CD4-positive, CD25-positive, alpha-beta regulatory T cell (primary cell): ENCODE measurements around the gene RACGAP1. TPM values are rescaled to one million over a fixed set of nuclear protein-coding genes. Genes with fewer than 3 reads are reported as not detected.

Experiments used
- ATAC-seq, 2 donors: fragments of 150-1000 bp; cut with Tn5 transposase; one replicate each; pipeline ENCODE4 v1.10.0; 2021; ENCODE audit warnings: low read depth in 2 of 2, moderate number of reproducible peaks in 2 of 2, moderate library complexity in 1 of 2
- DNase-seq, 3 donors: peaks; one replicate each; pipeline versions ENCODE4 v3.0.0 to v3.0.0-alpha.2; 2012 to 2022; ENCODE audit warnings: mixed read lengths in 1 of 3
- H3K27ac ChIP-seq: one replicate; pipeline ENCODE4 v1.7.0; 2013; ENCODE audit warnings: mild to moderate bottlenecking, low read length; ENCODE audit not compliant: insufficient read depth, poor library complexity, severe bottlenecking
- H3K27me3 ChIP-seq: one replicate; pipeline ENCODE4 v1.7.0; 2013; ENCODE audit warnings: low read length; ENCODE audit not compliant: control insufficient read depth, insufficient read depth
- H3K36me3 ChIP-seq: one replicate; pipeline ENCODE4 v1.7.0; 2013; ENCODE audit warnings: mild to moderate bottlenecking, low read length, moderate library complexity; ENCODE audit not compliant: control insufficient read depth, insufficient read depth
- H3K4me1 ChIP-seq: 2 replicates; pipeline ENCODE4 v1.7.0; 2013; ENCODE audit warnings: mild to moderate bottlenecking, low read length; ENCODE audit not compliant: insufficient read depth, control insufficient read depth, poor library complexity, severe bottlenecking
- H3K4me3 ChIP-seq: one replicate; pipeline ENCODE4 v1.7.0; 2013; ENCODE audit warnings: low read depth, mild to moderate bottlenecking, low read length, moderate library complexity
- H3K9me3 ChIP-seq, 2 experiments: 1 replicate in 1 of 2; 2 replicates in 1 of 2; pipeline ENCODE4 v1.7.0; 2013; ENCODE audit warnings: low read length in 2 of 2, mild to moderate bottlenecking in 1 of 2, moderate library complexity in 1 of 2; ENCODE audit not compliant: control insufficient read depth in 2 of 2
- H3K27ac Mint-ChIP-seq, 3 donors: one replicate each; pipeline ENCODE4 v1.8.0; 2020 to 2022; ENCODE audit warnings: mild to moderate bottlenecking in 3 of 3, mixed read lengths in 3 of 3, moderate library complexity in 2 of 3
- H3K27me3 Mint-ChIP-seq: one replicate; pipeline ENCODE4 v1.8.0; 2022; ENCODE audit warnings: mild to moderate bottlenecking, mixed read lengths
- H3K36me3 Mint-ChIP-seq: one replicate; pipeline ENCODE4 v1.8.0; 2020; ENCODE audit warnings: mixed read lengths
- H3K4me1 Mint-ChIP-seq, 4 donors: one replicate each; pipeline ENCODE4 v1.8.0; 2020 to 2022; ENCODE audit warnings: mixed read lengths in 4 of 4, mild to moderate bottlenecking in 1 of 4
- H3K4me3 Mint-ChIP-seq, 4 donors: one replicate each; pipeline ENCODE4 v1.8.0; 2020 to 2022; ENCODE audit warnings: mild to moderate bottlenecking in 4 of 4, mixed read lengths in 4 of 4, moderate library complexity in 3 of 4
- H3K9me3 Mint-ChIP-seq, 7 donors: one replicate each; pipeline ENCODE4 v1.8.0; 2020 to 2022; ENCODE audit warnings: mixed read lengths in 7 of 7, mild to moderate bottlenecking in 3 of 7, moderate library complexity in 2 of 7
- polyA plus RNA-seq, 4 donors: library from polyadenylated mRNA; unstranded; fragments of 300-500 nt; fragmentation: Illumina TruSeq; gene quantifications; one replicate each; pipeline ENCODE4 v1.2.3, GENCODE V29; 2021
- total RNA-seq: library from RNA; stranded (reverse); gene quantifications from one replicate; pipeline ENCODE4 v1.2.3, GENCODE V29; 2022

Gene RACGAP1
- total and polyA plus RNA-seq, 5 donors from 2014 or later = 17.1 to 22.9 (median 17.4) TPM

- H3K27ac ChIP-seq = no peak overlapping the region
- Mint-ChIP-seq H3K27ac (no peak overlapping the region), H3K36me3 (no peaks in the 10 kb centered on the region), H3K9me3 (peaks cover 0 to 2% (median 0%) of the 10 kb centered on the region in 7 donors), H3K4me1 (peaks cover 6 to 26% (median 15%) of the 10 kb centered on the region in 4 donors), H3K4me3 (no peak overlapping the region), H3K27me3 (peaks cover 24% of the 10 kb centered on the region)
- H3K36me3 ChIP-seq = no peaks in the 10 kb centered on the region
- peaks cover 20% of the 10 kb centered on the region for H3K4me1 ChIP-seq
- no peaks in the 10 kb centered on the region for H3K9me3 ChIP-seq
- peaks cover 4% of the 10 kb centered on the region for H3K27me3 ChIP-seq
- H3K4me3 ChIP-seq = no peak overlapping the region
- DNase-seq = no peak
- ATAC-seq = no peak
Observed at GRCh38 chr12:49949866-49950265, 75.4 kb downstream of the RACGAP1 start.

GRCh38 chr12:49948866-49949845 is 76.1 kb downstream of the RACGAP1 start:
- no peaks in the 10 kb centered on the region for H3K9me3 ChIP-seq
- ATAC-seq (no peak), DNase-seq (no peak)
- Mint-ChIP-seq H3K4me3 (no peak overlapping the region), H3K4me1 (peaks cover 12 to 33% (median 21%) of the 10 kb centered on the region in 4 donors), H3K36me3 (no peaks in the 10 kb centered on the region), H3K9me3 (no peaks in the 10 kb centered on the region), H3K27ac (peak overlapping the region in 2 of 3 donors; percentile 5 to 42), H3K27me3 (peaks cover 16% of the 10 kb centered on the region)
- no peak overlapping the region for H3K4me3 ChIP-seq
- H3K36me3 ChIP-seq = no peaks in the 10 kb centered on the region
- peaks cover 26% of the 10 kb centered on the region for H3K4me1 ChIP-seq
- peaks cover under 1% of the 10 kb centered on the region for H3K27me3 ChIP-seq
- H3K27ac ChIP-seq = no peak overlapping the region

- H3K27ac Mint-ChIP-seq = peak overlapping the region in 2 of 3 donors; percentile 20 to 71
- Histone ChIP-seq H3K27ac (no peak overlapping the region), H3K4me1 (peaks cover 40% of the 10 kb centered on the region), H3K27me3 (no peaks in the 10 kb centered on the region), H3K9me3 (no peaks in the 10 kb centered on the region), H3K36me3 (no peaks in the 10 kb centered on the region), H3K4me3 (no peak overlapping the region)
- H3K9me3 Mint-ChIP-seq = no peaks in the 10 kb centered on the region
- peaks cover 5% of the 10 kb centered on the region for H3K27me3 Mint-ChIP-seq
- H3K36me3 Mint-ChIP-seq = no peaks in the 10 kb centered on the region
- peaks cover 12 to 48% (median 27%) of the 10 kb centered on the region in 4 donors for H3K4me1 Mint-ChIP-seq
- DNase-seq = no peak
- peak overlapping the region in 1 of 4 donors; percentile 16 for H3K4me3 Mint-ChIP-seq
- ATAC-seq = no peak
Observed at GRCh38 chr12:49947593-49948226, 77.6 kb downstream of the RACGAP1 start.

- peak overlapping the region; percentile 88 for H3K4me3 ChIP-seq
- peak in 1 of 2 donors; percentile 15 for ATAC-seq
- peaks cover 5% of the 10 kb centered on the region for H3K27me3 Mint-ChIP-seq
- DNase-seq = peak in 1 of 3 donors; percentile 90
- no peaks in the 10 kb centered on the region for H3K27me3 ChIP-seq
- H3K27ac Mint-ChIP-seq = peak overlapping the region; percentile 97 to 100 (median 98)
- no peaks in the 10 kb centered on the region for H3K36me3 ChIP-seq
- H3K9me3 Mint-ChIP-seq = no peaks in the 10 kb centered on the region
- H3K4me1 ChIP-seq = peaks cover 52% of the 10 kb centered on the region
- peak overlapping the region; percentile 92 for H3K27ac ChIP-seq
- H3K4me1 Mint-ChIP-seq = peaks cover 12 to 58% (median 30%) of the 10 kb centered on the region in 4 donors
- H3K36me3 Mint-ChIP-seq = no peaks in the 10 kb centered on the region
- H3K9me3 ChIP-seq = no peaks in the 10 kb centered on the region
- H3K4me3 Mint-ChIP-seq = peak overlapping the region; percentile 75 to 96 (median 88)
Observed at GRCh38 chr12:49946497-49946896, 78.8 kb downstream of the RACGAP1 start.

GRCh38 chr12:49946086-49946485 is 79.2 kb downstream of the RACGAP1 start:
- no peaks in the 10 kb centered on the region for H3K27me3 ChIP-seq
- Mint-ChIP-seq H3K36me3 (no peaks in the 10 kb centered on the region), H3K27ac (peak overlapping the region; percentile 97 to 100 (median 98)), H3K27me3 (peaks cover 5% of the 10 kb centered on the region), H3K4me1 (peaks cover 12 to 60% (median 33%) of the 10 kb centered on the region in 4 donors), H3K9me3 (no peaks in the 10 kb centered on the region), H3K4me3 (peak overlapping the region; percentile 75 to 96 (median 88))
- H3K36me3 ChIP-seq = no peaks in the 10 kb centered on the region
- H3K4me3 ChIP-seq = peak overlapping the region; percentile 88
- H3K4me1 ChIP-seq = peaks cover 53% of the 10 kb centered on the region
- peak overlapping the region; percentile 92 for H3K27ac ChIP-seq
- DNase-seq (peak; percentile 45 to 93 (median 73)), ATAC-seq (peak; percentile 63 to 71)
- H3K9me3 ChIP-seq = no peaks in the 10 kb centered on the region

- Mint-ChIP-seq H3K36me3 (peaks cover 3% of the 10 kb centered on the region), H3K4me1 (peaks cover 12 to 63% (median 35%) of the 10 kb centered on the region in 4 donors), H3K9me3 (no peaks in the 10 kb centered on the region), H3K27ac (peak overlapping the region; percentile 97 to 100 (median 98)), H3K27me3 (peaks cover 5% of the 10 kb centered on the region), H3K4me3 (peak overlapping the region; percentile 75 to 96 (median 88))
- H3K27me3 ChIP-seq = no peaks in the 10 kb centered on the region
- DNase-seq (peak; percentile 69 to 95 (median 77)), ATAC-seq (peak; percentile 79 to 85)
- H3K27ac ChIP-seq = peak overlapping the region; percentile 92
- peaks cover 53% of the 10 kb centered on the region for H3K4me1 ChIP-seq
- H3K4me3 ChIP-seq = peak overlapping the region; percentile 88
- no peaks in the 10 kb centered on the region for H3K9me3 ChIP-seq
- H3K36me3 ChIP-seq = no peaks in the 10 kb centered on the region
Observed at GRCh38 chr12:49945394-49946080, 79.8 kb downstream of the RACGAP1 start.

GRCh38 chr12:49944718-49945117 is 80.6 kb downstream of the RACGAP1 start:
- Mint-ChIP-seq H3K36me3 (peaks cover 4% of the 10 kb centered on the region), H3K27me3 (peaks cover under 1% of the 10 kb centered on the region), H3K4me1 (peaks cover 12 to 65% (median 36%) of the 10 kb centered on the region in 4 donors), H3K9me3 (no peaks in the 10 kb centered on the region), H3K4me3 (peak overlapping the region; percentile 75 to 96 (median 88)), H3K27ac (peak overlapping the region; percentile 97 to 100 (median 98))
- ATAC-seq (no peak), DNase-seq (peak in 1 of 3 donors; percentile 48)
- Histone ChIP-seq H3K36me3 (no peaks in the 10 kb centered on the region), H3K4me1 (peaks cover 53% of the 10 kb centered on the region), H3K27ac (peak overlapping the region; percentile 92), H3K4me3 (peak overlapping the region; percentile 88), H3K9me3 (no peaks in the 10 kb centered on the region), H3K27me3 (no peaks in the 10 kb centered on the region)
